ENCODE results near the gene MDH2. TPM values are rescaled to one million over a fixed set of nuclear protein-coding genes. Genes with fewer than 3 reads are reported as not detected.
"Not testable (repeated sequence)": the region's sequence is repeated elsewhere in the genome, so short reads cannot be mapped to it uniquely, and the experiment has no call there.

The MDH2 gene
- total RNA-seq, 4 donors from 2014 or later, result 24.3 to 88.4 (median 30.0) TPM

- Histone ChIP-seq H3K36me3 (no peaks in the 10 kb centered on the region), H3K9me3 (no peaks in the 10 kb centered on the region), H3K27ac (no peak overlapping the region), H3K27me3 (no peaks in the 10 kb centered on the region), H3K4me3 (peak overlapping the region in 1 of 2 donors; percentile 93), H3K4me1 (peaks cover 3 to 6% of the 10 kb centered on the region in 2 donors)
- TF ChIP-seq CTCF (IDR thresholded peaks at IDR 0.05) (no peak), POLR2A (IDR thresholded peaks at IDR 0.05) (no peak)
- DNase-seq, result no peak
- intact Hi-C loops (cut with DNase I; ENCODE audit: low total_unique reads), result no loop called here
Measured at GRCh38 chr7:76049295-76049694, 1.4 kb downstream of the MDH2 start.

GRCh38 chr7:76050545-76050944 is 2.6 kb downstream of the MDH2 start:
- TF ChIP-seq CTCF (IDR thresholded peaks at IDR 0.05) (no peak), POLR2A (IDR thresholded peaks at IDR 0.05) (no peak)
- Histone ChIP-seq H3K36me3 (no peaks in the 10 kb centered on the region), H3K27ac (no peak overlapping the region), H3K27me3 (no peaks in the 10 kb centered on the region), H3K4me1 (peaks cover 3 to 6% of the 10 kb centered on the region in 2 donors), H3K4me3 (no peak overlapping the region), H3K9me3 (no peaks in the 10 kb centered on the region)
- no peak for DNase-seq
- intact Hi-C loops (cut with DNase I; ENCODE audit: low total_unique reads), result no loop called here

- H3K36me3 ChIP-seq, result no peaks in the 10 kb centered on the region
- intact Hi-C loops (cut with DNase I; ENCODE audit: low total_unique reads), result no loop called here
- no peak for DNase-seq
- no peaks in the 10 kb centered on the region for H3K9me3 ChIP-seq
- peaks cover 3 to 6% of the 10 kb centered on the region in 2 donors for H3K4me1 ChIP-seq
- no peak for TF ChIP-seq CTCF (IDR thresholded peaks at IDR 0.05)
- TF ChIP-seq POLR2A (IDR thresholded peaks at IDR 0.05), result no peak
- no peaks in the 10 kb centered on the region for H3K27me3 ChIP-seq
- H3K27ac ChIP-seq, result no peak overlapping the region
- H3K4me3 ChIP-seq, result no peak overlapping the region
Measured at GRCh38 chr7:76051840-76052239, 3.9 kb downstream of the MDH2 start.

- H3K36me3 ChIP-seq; H3K9me3 ChIP-seq; H3K27me3 ChIP-seq; DNase-seq; intact Hi-C loops (cut with DNase I; ENCODE audit: low total_unique reads); H3K4me3 ChIP-seq; H3K27ac ChIP-seq; H3K4me1 ChIP-seq: not testable (repeated sequence)
Measured at GRCh38 chr7:76052681-76053080, 4.8 kb downstream of the MDH2 start.

- no peak overlapping the region for H3K27ac ChIP-seq
- no peak for TF ChIP-seq POLR2A (IDR thresholded peaks at IDR 0.05)
- TF ChIP-seq CTCF (IDR thresholded peaks at IDR 0.05), result no peak
- intact Hi-C loops (cut with DNase I; ENCODE audit: low total_unique reads), result no loop called here
- H3K36me3 ChIP-seq, result no peaks in the 10 kb centered on the region
- H3K27me3 ChIP-seq, result no peaks in the 10 kb centered on the region
- no peaks in the 10 kb centered on the region for H3K9me3 ChIP-seq
- H3K4me3 ChIP-seq, result no peak overlapping the region
- no peak for DNase-seq
- peaks cover 3 to 6% of the 10 kb centered on the region in 2 donors for H3K4me1 ChIP-seq
Measured at GRCh38 chr7:76053461-76053860, 5.6 kb downstream of the MDH2 start.
